ENCODE results near the gene FYN.

FYN gene

GRCh38 chr6:111850295-111850937 is 22.8 kb downstream of the FYN start:
- ChIA-PET CTCF (no interaction called here), POLR2A (no interaction called here)
- TF ChIP-seq SP1 (IDR thresholded peaks at IDR 0.05) (no peak), TARDBP (IDR thresholded peaks at IDR 0.05) (no peak), SUZ12 (IDR thresholded peaks at IDR 0.05) (no peak), FOXK2 (IDR thresholded peaks at IDR 0.05) (no peak), ARNT (IDR thresholded peaks at IDR 0.05) (no peak), ZNF384 (IDR thresholded peaks at IDR 0.05) (no peak), BHLHE40 (IDR thresholded peaks at IDR 0.05; ENCODE audit: borderline replicate concordance) (no peak), LEF1 (IDR thresholded peaks at IDR 0.05; ENCODE audit: borderline replicate concordance) (no peak), PKNOX1 (IDR thresholded peaks at IDR 0.05) (no peak), HDGF (IDR thresholded peaks at IDR 0.05; ENCODE audit: borderline replicate concordance) (no peak), CTBP1 (IDR thresholded peaks at IDR 0.05; ENCODE audit: borderline replicate concordance) (no peak), FOXM1 (IDR thresholded peaks at IDR 0.05; ENCODE audit: borderline replicate concordance) (no peak), L3MBTL2 (conservative IDR thresholded peaks at IDR 0.05) (no peak), ELF4 (IDR thresholded peaks at IDR 0.05) (no peak), NFRKB (IDR thresholded peaks at IDR 0.05) (no peak), FOXA1 (IDR thresholded peaks at IDR 0.05) (no peak)
- DNase-seq (ENCODE audit: extremely low spot score) = no peak

- ChIA-PET POLR2A (no interaction called here), CTCF (no interaction called here)
- no peak for DNase-seq (ENCODE audit: extremely low spot score)
- no peak for TF ChIP-seq ARNT (IDR thresholded peaks at IDR 0.05)
- TF ChIP-seq L3MBTL2 (conservative IDR thresholded peaks at IDR 0.05) = no peak
- no peak for TF ChIP-seq ZNF384 (IDR thresholded peaks at IDR 0.05)
- no peak for TF ChIP-seq SUZ12 (IDR thresholded peaks at IDR 0.05)
- no peak for TF ChIP-seq FOXA1 (IDR thresholded peaks at IDR 0.05)
- no peak for TF ChIP-seq ELF4 (IDR thresholded peaks at IDR 0.05)
- no peak for TF ChIP-seq NFRKB (IDR thresholded peaks at IDR 0.05)
- no peak for TF ChIP-seq BHLHE40 (IDR thresholded peaks at IDR 0.05; ENCODE audit: borderline replicate concordance)
- no peak for TF ChIP-seq TARDBP (IDR thresholded peaks at IDR 0.05)
- TF ChIP-seq PKNOX1 (IDR thresholded peaks at IDR 0.05) = no peak
- TF ChIP-seq FOXM1 (IDR thresholded peaks at IDR 0.05; ENCODE audit: borderline replicate concordance) = no peak
- TF ChIP-seq LEF1 (IDR thresholded peaks at IDR 0.05; ENCODE audit: borderline replicate concordance) = no peak
- TF ChIP-seq HDGF (IDR thresholded peaks at IDR 0.05; ENCODE audit: borderline replicate concordance) = no peak
- no peak for TF ChIP-seq FOXK2 (IDR thresholded peaks at IDR 0.05)
Measured at GRCh38 chr6:111849298-111849697, 24.0 kb downstream of the FYN start.

- CTCF ChIA-PET = no interaction called here
- no peak for DNase-seq (ENCODE audit: extremely low spot score)
- TF ChIP-seq L3MBTL2 (conservative IDR thresholded peaks at IDR 0.05) (no peak), FOXA1 (IDR thresholded peaks at IDR 0.05) (no peak), CTBP1 (IDR thresholded peaks at IDR 0.05; ENCODE audit: borderline replicate concordance) (no peak), BHLHE40 (IDR thresholded peaks at IDR 0.05; ENCODE audit: borderline replicate concordance) (no peak), SP1 (IDR thresholded peaks at IDR 0.05) (no peak), NFRKB (IDR thresholded peaks at IDR 0.05) (no peak), TARDBP (IDR thresholded peaks at IDR 0.05) (no peak), LEF1 (IDR thresholded peaks at IDR 0.05; ENCODE audit: borderline replicate concordance) (no peak), ARNT (IDR thresholded peaks at IDR 0.05) (no peak), FOXK2 (IDR thresholded peaks at IDR 0.05) (no peak), FOXM1 (IDR thresholded peaks at IDR 0.05; ENCODE audit: borderline replicate concordance) (no peak), ELF4 (IDR thresholded peaks at IDR 0.05) (no peak)
- POLR2A ChIA-PET = no interaction called here
Measured at GRCh38 chr6:111848262-111848812, 24.9 kb downstream of the FYN start.

- TF ChIP-seq FOXA1 (IDR thresholded peaks at IDR 0.05) = no peak
- no peak for TF ChIP-seq FOXM1 (IDR thresholded peaks at IDR 0.05; ENCODE audit: borderline replicate concordance)
- no peak for TF ChIP-seq LEF1 (IDR thresholded peaks at IDR 0.05; ENCODE audit: borderline replicate concordance)
- no peak for DNase-seq (ENCODE audit: extremely low spot score)
- ChIA-PET POLR2A (no interaction called here), CTCF (no interaction called here)
Measured at GRCh38 chr6:111846492-111847409, 26.5 kb downstream of the FYN start.

GRCh38 chr6:111846066-111846465 is 27.2 kb downstream of the FYN start:
- POLR2A ChIA-PET = no interaction called here

More at GRCh38 chr6:111846066-111846465, 27.2 kb downstream of the FYN start:
- no peak for DNase-seq (ENCODE audit: extremely low spot score)
- TF ChIP-seq SP1 (IDR thresholded peaks at IDR 0.05) (no peak), PKNOX1 (IDR thresholded peaks at IDR 0.05) (no peak), BHLHE40 (IDR thresholded peaks at IDR 0.05; ENCODE audit: borderline replicate concordance) (no peak), LEF1 (IDR thresholded peaks at IDR 0.05; ENCODE audit: borderline replicate concordance) (no peak)
- CTCF ChIA-PET = interaction anchor here (0.9 kb wide), 1 partner anchor 120 kb away, joined by 3 read pairs; no protein-coding TSS in a partner anchor
